Measurements from ENCODE around the gene HNRNPF. TPM values are rescaled to one million over a fixed set of nuclear protein-coding genes. Genes with fewer than 3 reads are reported as not detected.

Gene HNRNPF
- total and polyA plus RNA-seq, 2 of the 4 experiments (the other 2 are of a cell fraction): 169 to 207 TPM

DNA sequence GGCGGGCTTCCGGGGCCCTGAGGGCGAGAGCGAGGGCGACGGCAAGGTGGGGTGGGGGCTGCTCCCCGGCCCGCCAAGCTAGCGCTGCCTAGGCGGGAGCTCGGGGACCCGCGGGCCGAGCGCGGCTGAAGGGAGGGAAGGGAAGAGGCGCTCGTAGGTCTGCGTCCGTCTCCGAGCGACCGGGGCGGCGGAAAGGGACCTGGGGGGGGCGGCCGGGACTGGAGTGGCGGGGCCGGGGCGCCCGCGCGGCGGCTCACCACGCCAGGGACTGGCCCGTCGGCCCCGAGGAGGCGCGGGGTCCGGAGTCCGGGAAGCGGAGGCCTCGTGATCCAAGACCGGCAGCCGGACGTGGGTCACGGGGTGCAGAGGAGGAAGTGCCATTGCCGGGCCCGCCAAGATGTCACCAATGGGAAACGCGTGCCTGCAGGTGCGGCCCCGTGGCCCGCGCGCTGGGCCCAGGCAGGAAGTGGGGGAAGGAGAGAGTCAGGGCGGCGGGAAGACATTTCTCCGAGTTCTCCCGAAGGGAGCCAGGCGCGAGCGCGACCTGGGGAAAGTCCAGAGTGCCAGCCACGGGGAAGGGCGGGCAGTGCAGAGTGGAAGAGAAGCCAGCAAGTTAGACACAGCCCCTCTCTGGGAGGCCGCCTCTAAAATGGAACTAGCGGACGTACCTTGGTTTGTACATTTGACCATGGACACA, 11.9 kb downstream of the HNRNPF start:
- H3K4me2 ChIP-seq (ENCODE audit: low read depth, low read length): peak overlapping the region; percentile 75
- BruUV-seq (replicated peaks): no TSS peak
- no peak overlapping the region for H2BK20ac ChIP-seq (ENCODE audit: low read depth, low read length)
- H2BK120ac ChIP-seq (ENCODE audit: low read depth, low read length): no peak overlapping the region
- no peaks in the 10 kb centered on the region for H3K27me3 ChIP-seq (ENCODE audit: control insufficient read depth, insufficient read depth, low read length)
- intact Hi-C loops (cut with micrococcal nuclease): loop anchor here (2.0 kb wide), 1 partner anchor 40 kb away; the partner anchor contains the start of gene ZNF487
- H4K5ac ChIP-seq (ENCODE audit: low read depth, low read length): no peak overlapping the region
- peaks cover 83% of the 10 kb centered on the region for H4K20me1 ChIP-seq (ENCODE audit: insufficient read depth, low read length)
- ATAC-seq (ENCODE audit: low read depth) (peak; percentile 49), DNase-seq (peak; percentile 72)
- no peak overlapping the region; the same call in 1 of the 2 replicates for H3K18ac ChIP-seq (ENCODE audit: low read depth, low read length)
- H2AK5ac ChIP-seq (ENCODE audit: low read depth, low read length): no peak overlapping the region; the same call in 1 of the 2 replicates
- H2AFZ ChIP-seq (replicated peaks; ENCODE audit: low read length, poor library complexity): peak overlapping the region; percentile 66
- WGBS, 2 experiments (ENCODE audit: extremely low coverage in 2 of 2, insufficient read length in 1 of 2): 2% methylated on average over 25 of the region's 70 CpGs; no CpG with 5 or more reads in 1 of the 2 experiments
- in situ Hi-C loops (cut with MboI; ENCODE audit: low sequenced_read_pairs): no loop called here
- H3K79me1 ChIP-seq (ENCODE audit: low read depth in 1 of 2, low read length in 2 of 2): peaks cover 12 to 49% of the 10 kb centered on the region in 2 experiments
- H3K4me3 ChIP-seq (ENCODE audit: insufficient read depth, low read depth, low read length): peak overlapping the region; percentile 88
- 0 out of 2 replicates have a peak overlapping the region, but pooled peaks have one; percentile 68 for H3K14ac ChIP-seq (replicated peaks; ENCODE audit: low read depth, low read length)
- H3K27ac ChIP-seq (ENCODE audit: insufficient read depth, low read length): peak overlapping the region; percentile 85
- no peak overlapping the region for H3K23ac ChIP-seq (ENCODE audit: low read depth, low read length)
- peaks cover 13% of the 10 kb centered on the region for H3K9me1 ChIP-seq (ENCODE audit: insufficient read depth, low read length)
- H2BK5ac ChIP-seq (ENCODE audit: low read depth, low read length, poor library complexity, severe bottlenecking): peak overlapping the region; percentile 14
- H3K4me1 ChIP-seq (ENCODE audit: control insufficient read depth, insufficient read depth, low read length): peaks cover 15% of the 10 kb centered on the region
- dilution Hi-C loops (cut with HindIII; ENCODE audit: low sequenced_read_pairs, unreplicated experiment): no loop called here
- CTCF ChIA-PET: interaction anchor here (0.5 kb wide), 1 partner anchor 30 kb away, joined by 3 read pairs; no protein-coding TSS in a partner anchor
- H3K56ac ChIP-seq (ENCODE audit: extremely low read depth, insufficient read depth, low read length): peak overlapping the region; percentile 56; the same call in 1 of the 2 replicates
- peak overlapping the region; percentile 56 for H2AK9ac ChIP-seq (replicated peaks; ENCODE audit: low read depth, low read length, poor library complexity)
- H3K9ac ChIP-seq (ENCODE audit: low read depth, low read length): peak overlapping the region; percentile 81
- H3K9me3 ChIP-seq (ENCODE audit: control insufficient read depth, insufficient read depth, low read length): no peaks in the 10 kb centered on the region
- H4K8ac ChIP-seq (ENCODE audit: low read depth in 2 of 2, low read length in 2 of 2): peak overlapping the region; percentile 58 to 81; a peak in 3 of 4 replicates
- POLR2A ChIA-PET (ENCODE audit: unreplicated experiment): no interaction called here
- peaks cover 16% of the 10 kb centered on the region for H3K36me3 ChIP-seq (ENCODE audit: control insufficient read depth, insufficient read depth, low read length)
- H2BK15ac ChIP-seq (ENCODE audit: low read depth, low read length): no peak overlapping the region
- no peak overlapping the region for H4K91ac ChIP-seq (ENCODE audit: insufficient read depth, low read depth, low read length)
- H3K4ac ChIP-seq (ENCODE audit: low read depth, low read length): peak overlapping the region; percentile 59
- TF ChIP-seq RCOR1 (IDR thresholded peaks at IDR 0.05; ENCODE audit: insufficient replicate concordance, low read length): no peak
- TF ChIP-seq, protein P1, sequence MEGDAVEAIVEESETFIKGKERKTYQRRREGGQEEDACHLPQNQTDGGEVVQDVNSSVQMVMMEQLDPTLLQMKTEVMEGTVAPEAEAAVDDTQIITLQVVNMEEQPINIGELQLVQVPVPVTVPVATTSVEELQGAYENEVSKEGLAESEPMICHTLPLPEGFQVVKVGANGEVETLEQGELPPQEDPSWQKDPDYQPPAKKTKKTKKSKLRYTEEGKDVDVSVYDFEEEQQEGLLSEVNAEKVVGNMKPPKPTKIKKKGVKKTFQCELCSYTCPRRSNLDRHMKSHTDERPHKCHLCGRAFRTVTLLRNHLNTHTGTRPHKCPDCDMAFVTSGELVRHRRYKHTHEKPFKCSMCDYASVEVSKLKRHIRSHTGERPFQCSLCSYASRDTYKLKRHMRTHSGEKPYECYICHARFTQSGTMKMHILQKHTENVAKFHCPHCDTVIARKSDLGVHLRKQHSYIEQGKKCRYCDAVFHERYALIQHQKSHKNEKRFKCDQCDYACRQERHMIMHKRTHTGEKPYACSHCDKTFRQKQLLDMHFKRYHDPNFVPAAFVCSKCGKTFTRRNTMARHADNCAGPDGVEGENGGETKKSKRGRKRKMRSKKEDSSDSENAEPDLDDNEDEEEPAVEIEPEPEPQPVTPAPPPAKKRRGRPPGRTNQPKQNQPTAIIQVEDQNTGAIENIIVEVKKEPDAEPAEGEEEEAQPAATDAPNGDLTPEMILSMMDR (conservative IDR thresholded peaks at IDR 0.05; ENCODE audit: low read depth, low read length): no peak
- TF ChIP-seq, protein P2, sequence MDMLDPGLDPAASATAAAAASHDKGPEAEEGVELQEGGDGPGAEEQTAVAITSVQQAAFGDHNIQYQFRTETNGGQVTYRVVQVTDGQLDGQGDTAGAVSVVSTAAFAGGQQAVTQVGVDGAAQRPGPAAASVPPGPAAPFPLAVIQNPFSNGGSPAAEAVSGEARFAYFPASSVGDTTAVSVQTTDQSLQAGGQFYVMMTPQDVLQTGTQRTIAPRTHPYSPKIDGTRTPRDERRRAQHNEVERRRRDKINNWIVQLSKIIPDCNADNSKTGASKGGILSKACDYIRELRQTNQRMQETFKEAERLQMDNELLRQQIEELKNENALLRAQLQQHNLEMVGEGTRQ (IDR thresholded peaks at IDR 0.05; ENCODE audit: low read depth, low read length): peak; percentile 92
- no peak for TF ChIP-seq NFE2L2 (IDR thresholded peaks at IDR 0.05; ENCODE audit: low read depth, low read length)
- 0 out of 2 replicates have a peak, but pooled peaks have one; percentile 60 for TF ChIP-seq CHD1 (IDR thresholded peaks at IDR 0.05; ENCODE audit: low read depth, low read length)
- no peak; the same call in 1 of the 2 replicates for TF ChIP-seq MAZ (IDR thresholded peaks at IDR 0.05; ENCODE audit: borderline replicate concordance, low read depth, low read length)
- TF ChIP-seq BHLHE40 (IDR thresholded peaks at IDR 0.05; ENCODE audit: low read depth, low read length): peak; percentile 60
- TF ChIP-seq POLR2A (IDR thresholded peaks at IDR 0.05; ENCODE audit: low read depth, low read length): peak; percentile 61
- no peak; the same call in 1 of the 2 replicates for TF ChIP-seq SMC3 (IDR thresholded peaks at IDR 0.05; ENCODE audit: low read depth, low read length)
- no peak for TF ChIP-seq RFX5 (IDR thresholded peaks at IDR 0.05; ENCODE audit: low read depth, low read length)
- TF ChIP-seq RAD21 (IDR thresholded peaks at IDR 0.05; ENCODE audit: low read length): no peak
- TF ChIP-seq ELK1 (IDR thresholded peaks at IDR 0.05; ENCODE audit: borderline replicate concordance, low read depth, low read length): no peak
- no peak for TF ChIP-seq MAFK (IDR thresholded peaks at IDR 0.05; ENCODE audit: low read depth, low read length)
- TF ChIP-seq MXI1 (IDR thresholded peaks at IDR 0.05; ENCODE audit: borderline replicate concordance, low read depth, low read length): peak; percentile 58; the same call in 1 of the 2 replicates
